HG03159 (cell line): ENCODE measurements around the gene TRIM47.

Experiments
- ATAC-seq: cut with Tn5 transposase; IDR thresholded peaks from one replicate; pipeline ENCODE4 v1.9.1; 2021; ENCODE audit warnings: mild to moderate bottlenecking, moderate library complexity; ENCODE audit not compliant: unreplicated experiment

TRIM47 gene

GRCh38 chr17:75848523-75849278, 29.7 kb downstream of the TRIM47 start:
- ATAC-seq = no peak

- no peak for ATAC-seq
These were observed 30.5 kb downstream of the TRIM47 start for GRCh38 chr17:75847614-75848522.

GRCh38 chr17:75846692-75847613, 31.4 kb downstream of the TRIM47 start:
- ATAC-seq = no peak

- ATAC-seq = no peak
These were observed 32.3 kb downstream of the TRIM47 start for GRCh38 chr17:75845933-75846691.

DNA sequence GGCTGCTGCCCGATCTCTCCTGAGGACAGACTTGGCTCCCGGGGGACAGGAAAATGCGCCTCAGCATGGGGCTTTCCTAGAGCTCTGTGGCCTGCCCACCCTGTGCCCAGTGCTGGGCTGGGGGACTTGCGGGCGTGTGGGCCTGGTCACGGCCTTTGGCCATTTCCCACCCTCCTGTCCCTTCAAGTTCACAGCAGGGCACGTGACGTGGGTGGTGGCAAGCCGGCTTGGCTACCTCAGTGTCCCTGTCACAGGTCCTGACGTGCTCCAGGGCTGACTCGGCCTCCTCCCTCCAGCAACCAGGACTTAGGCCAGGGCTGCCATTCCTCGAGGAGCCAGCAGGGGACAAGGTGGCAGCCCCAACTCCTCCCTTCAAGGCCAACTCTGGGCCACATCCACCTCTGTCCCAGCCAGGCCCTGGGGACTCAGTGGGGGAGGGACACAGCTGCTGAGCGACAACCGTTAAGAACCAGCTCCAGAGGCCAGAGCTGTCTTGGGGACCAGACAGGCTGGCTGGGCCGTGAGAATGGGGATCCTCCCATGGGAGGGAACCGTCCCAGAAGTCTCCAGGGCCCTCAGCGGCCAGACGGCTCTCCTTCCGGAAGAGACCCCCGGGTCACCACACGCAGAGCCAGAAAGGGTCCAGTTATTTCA, 33.2 kb downstream of the TRIM47 start:
- peak; percentile 76 for ATAC-seq

DNA sequence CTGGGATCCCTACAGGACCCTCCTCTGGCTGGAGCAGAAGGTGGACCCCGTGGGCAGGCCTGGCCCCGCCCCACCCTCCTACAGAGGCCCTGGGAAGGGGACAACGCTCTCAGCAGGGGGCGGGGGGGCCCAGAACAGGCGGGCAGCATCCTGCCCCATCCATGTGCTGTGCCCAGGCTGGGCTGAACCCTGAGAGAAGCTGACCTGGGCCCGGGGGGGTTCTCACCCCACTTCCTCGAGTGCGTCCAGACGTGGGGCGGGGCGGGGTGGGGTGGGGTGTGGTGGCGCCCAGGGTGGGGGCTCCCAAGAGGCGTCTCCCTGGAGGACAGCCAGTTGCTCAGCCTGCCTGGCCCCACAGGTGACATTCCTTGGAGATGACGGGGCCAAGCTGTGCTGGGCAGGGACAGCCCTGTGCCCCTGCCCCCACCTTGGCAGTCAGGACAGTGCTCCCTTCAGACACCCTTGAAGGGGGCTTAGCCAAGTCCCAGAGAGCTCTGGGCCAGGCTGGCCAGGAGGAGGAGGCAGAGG, 33.8 kb downstream of the TRIM47 start:
- ATAC-seq = peak; percentile 17

DNA sequence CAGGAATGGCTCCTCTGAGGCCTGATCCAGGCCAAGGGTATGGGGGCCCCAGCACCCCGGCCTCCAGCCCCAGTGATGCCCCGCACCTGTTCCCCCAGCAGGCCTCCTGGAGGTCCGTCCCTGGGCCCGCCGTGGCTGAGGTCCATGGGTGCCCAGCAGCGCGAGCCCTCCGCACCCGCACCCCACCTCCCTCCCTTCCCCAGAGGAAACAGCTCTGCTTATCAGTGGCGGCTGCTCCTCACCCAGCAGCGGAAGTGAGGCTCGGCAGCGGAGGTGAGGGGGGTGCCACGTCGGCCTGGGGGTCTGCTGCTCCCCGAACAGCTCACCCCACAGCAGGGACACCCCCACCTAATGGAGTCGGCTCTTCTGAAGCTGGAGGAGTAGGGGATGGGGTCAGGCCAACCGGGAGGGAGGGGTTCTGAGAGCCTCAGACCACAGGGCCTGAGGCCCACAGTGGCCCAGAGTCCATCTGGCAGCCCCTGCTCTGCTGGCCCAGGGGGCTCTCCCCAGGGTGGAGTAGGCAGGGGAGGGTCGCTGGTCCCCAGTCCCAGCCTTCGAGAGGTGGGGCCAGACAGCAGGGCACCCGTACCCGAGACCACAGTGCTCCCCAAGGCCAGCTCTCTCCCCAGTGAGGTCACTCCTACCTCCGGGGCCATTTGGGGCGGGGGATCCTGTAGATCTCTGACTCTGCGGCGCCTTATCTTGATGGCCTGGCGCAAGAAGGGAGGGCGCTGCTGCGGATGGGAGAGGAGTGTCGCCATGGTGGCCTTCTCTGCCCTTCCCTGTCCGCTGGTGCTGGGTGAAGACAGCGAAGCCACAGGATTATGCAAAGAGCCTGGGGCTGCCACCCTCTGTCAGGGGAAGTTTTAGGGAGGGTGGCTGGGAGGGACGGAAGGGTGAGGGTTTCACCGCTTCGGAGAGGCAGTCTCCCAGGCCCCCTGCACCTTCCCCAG, 34.5 kb downstream of the TRIM47 start, which contains the start of gene UNC13D:
Gene UNC13D (minus strand): TSS at position 828 of the 953 bp plus-strand sequence. CDS start 67 bp downstream, at position 761.
- no peak for ATAC-seq

- ATAC-seq = no peak
These were observed 35.3 kb downstream of the TRIM47 start for GRCh38 chr17:75842963-75843576.

GRCh38 chr17:75842411-75842810, 36.0 kb downstream of the TRIM47 start:
- ATAC-seq = no peak

DNA sequence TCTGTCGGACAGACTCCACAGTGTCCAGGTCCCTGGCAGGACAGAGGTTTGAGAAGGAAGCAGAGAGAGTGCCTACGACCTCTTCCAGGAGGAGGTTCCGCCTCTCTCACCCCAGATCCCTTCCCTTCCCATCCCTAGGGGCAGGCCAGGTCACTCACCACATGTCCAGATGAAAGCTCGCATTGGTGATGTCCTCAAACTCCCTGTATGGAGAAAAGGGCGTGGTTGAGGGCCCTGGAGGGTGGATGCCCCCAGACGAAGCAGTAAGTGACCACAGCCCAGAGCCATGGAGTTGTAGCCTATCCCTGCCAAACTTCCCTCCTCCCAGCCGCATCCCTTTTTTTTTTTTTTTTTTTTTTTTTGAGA, 37.6 kb downstream of the TRIM47 start:
- no peak for ATAC-seq

- no peak for ATAC-seq
These were observed 38.2 kb downstream of the TRIM47 start for GRCh38 chr17:75839942-75840798.

DNA sequence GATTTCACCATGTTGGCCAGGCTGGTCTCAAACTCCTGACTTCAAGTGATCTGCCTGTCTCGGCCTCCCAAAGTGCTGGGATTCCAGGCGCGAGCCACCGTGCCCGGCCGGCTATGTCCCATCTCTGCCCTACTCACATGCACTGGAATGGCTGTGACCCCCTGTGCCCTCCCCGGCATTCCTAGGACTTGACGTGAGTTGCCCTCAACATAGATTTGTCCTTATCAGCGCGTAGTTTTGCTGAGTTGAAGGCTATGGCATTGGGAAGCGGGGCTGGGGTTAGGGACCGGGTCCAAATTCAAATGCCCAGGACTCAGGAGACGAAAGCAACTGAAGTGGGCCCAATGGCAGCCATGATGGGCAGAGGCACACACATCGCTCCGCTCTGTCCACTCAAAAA, 40.0 kb downstream of the TRIM47 start:
- no peak for ATAC-seq

DNA sequence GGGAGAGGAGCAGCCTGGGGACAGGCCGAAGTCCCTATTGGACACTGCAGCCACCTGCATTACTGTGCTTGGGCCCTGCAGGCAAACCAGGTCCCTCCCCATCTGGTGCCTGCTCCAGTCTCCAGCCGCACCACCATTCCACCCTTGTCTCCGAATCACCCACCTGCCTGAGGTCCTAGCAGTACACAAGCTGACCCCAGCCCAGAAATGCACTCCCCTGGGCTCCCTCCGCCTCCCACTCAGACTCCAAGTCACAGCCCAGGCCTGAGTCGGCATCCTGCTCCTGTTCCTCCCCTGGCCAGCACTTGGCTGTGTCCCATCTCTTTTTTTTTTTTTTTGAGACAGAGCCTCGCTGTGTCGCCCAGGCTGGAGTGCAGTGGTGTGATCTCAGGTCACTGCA, 40.5 kb downstream of the TRIM47 start:
- ATAC-seq = no peak

- no peak for ATAC-seq
These were observed 41.8 kb downstream of the TRIM47 start for GRCh38 chr17:75836605-75837004.

DNA sequence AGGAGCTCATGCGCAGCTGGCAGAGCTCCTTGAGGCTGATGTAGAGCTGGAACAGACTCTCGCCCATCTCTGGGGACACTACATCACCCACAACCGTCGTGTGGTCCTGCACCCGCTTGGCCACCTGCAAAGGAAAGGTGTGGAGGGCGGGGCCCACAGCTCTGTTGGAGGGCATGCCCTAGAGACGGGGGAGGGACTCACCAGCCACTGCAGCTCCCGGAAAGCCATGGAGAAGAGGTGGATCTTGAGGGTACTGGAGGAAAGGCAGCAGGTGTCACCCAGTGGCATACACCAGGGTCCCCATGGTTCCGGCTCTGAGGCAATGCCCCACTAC, 42.8 kb downstream of the TRIM47 start:
- no peak for ATAC-seq

- no peak for ATAC-seq
These were observed 43.3 kb downstream of the TRIM47 start for GRCh38 chr17:75834928-75835653.
